ENCODE results near the gene VPS9D1.
"Not testable (repeated sequence)": the region's sequence is repeated elsewhere in the genome, so short reads cannot be mapped to it uniquely, and the experiment has no call there.

VPS9D1 gene

DNA sequence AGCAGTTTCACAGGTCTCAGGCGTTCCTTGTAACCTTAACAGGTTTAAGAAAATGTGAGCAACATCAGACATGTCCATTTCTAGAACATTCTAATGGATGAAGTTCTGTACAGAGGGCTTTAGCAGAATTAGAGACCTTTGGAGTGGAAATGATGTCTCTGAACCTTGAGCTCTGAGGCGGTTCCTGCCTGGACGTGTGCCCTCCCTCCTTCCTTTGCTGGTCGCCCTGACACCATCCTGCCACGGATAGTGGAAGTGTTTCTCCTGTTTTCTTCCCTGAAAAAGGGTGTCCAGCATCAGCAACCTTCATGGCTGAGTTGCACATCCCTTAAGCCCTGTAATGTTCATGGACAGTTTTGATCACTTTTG is 51.9 kb downstream of the VPS9D1 start:
- Histone ChIP-seq H3K36me3 (ENCODE audit: control insufficient read depth in 1 of 2, insufficient read depth in 2 of 2, low read length in 2 of 2) (peaks cover 0 to 4% of the 10 kb centered on the region in 2 donors), H3K4me3 (ENCODE audit: low read depth in 1 of 2, low read length in 2 of 2) (no peak overlapping the region), H3K27me3 (ENCODE audit: low read depth, low read length) (no peaks in the 10 kb centered on the region), H3K27ac (ENCODE audit: low read length) (no peak overlapping the region), H3K9me3 (ENCODE audit: control insufficient read depth in 1 of 2, low read length in 2 of 2) (no peaks in the 10 kb centered on the region), H3K4me1 (ENCODE audit: control insufficient read depth in 1 of 2, insufficient read depth in 2 of 2, low read length in 2 of 2) (no peaks in the 10 kb centered on the region)

DNA sequence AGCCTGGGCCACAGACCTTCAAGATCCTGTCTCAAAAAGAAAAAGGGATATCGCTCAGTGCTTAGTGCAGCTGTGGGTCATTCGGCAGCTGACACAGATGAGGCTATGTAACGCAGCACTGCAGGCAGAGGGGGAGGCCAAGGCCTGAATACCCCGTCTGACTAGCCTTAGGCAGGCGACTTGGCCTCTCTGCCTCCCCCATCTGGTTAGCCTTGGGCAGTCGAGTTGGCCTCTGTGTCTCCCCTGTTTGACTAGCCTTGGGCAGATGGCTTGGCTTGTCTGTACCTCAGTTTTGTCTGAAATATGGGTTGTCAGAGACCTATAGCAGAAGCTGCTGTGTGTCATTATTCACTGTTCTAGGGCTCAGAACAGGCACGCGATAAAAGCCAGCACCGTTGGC is 53.1 kb downstream of the VPS9D1 start:
- Histone ChIP-seq H3K4me1 (ENCODE audit: control insufficient read depth in 1 of 2, insufficient read depth in 2 of 2, low read length in 2 of 2) (no peaks in the 10 kb centered on the region), H3K4me3 (ENCODE audit: low read depth in 1 of 2, low read length in 2 of 2) (no peak overlapping the region), H3K27ac (ENCODE audit: low read length) (no peak overlapping the region), H3K9me3 (ENCODE audit: control insufficient read depth in 1 of 2, low read length in 2 of 2) (no peaks in the 10 kb centered on the region), H3K27me3 (ENCODE audit: low read depth, low read length) (no peaks in the 10 kb centered on the region), H3K36me3 (ENCODE audit: control insufficient read depth in 1 of 2, insufficient read depth in 2 of 2, low read length in 2 of 2) (peaks cover 0 to 4% of the 10 kb centered on the region in 2 donors)

GRCh38 chr16:89667000-89667399 is 53.7 kb downstream of the VPS9D1 start:
- H3K4me1 ChIP-seq (ENCODE audit: control insufficient read depth in 1 of 2, insufficient read depth in 2 of 2, low read length in 2 of 2): not testable (repeated sequence)

GRCh38 chr16:89664238-89664637 is 56.5 kb downstream of the VPS9D1 start:
- H3K36me3 ChIP-seq (ENCODE audit: control insufficient read depth in 1 of 2, insufficient read depth in 2 of 2, low read length in 2 of 2): peaks cover 0 to 11% of the 10 kb centered on the region in 2 donors
- not testable (repeated sequence) for H3K27ac ChIP-seq (ENCODE audit: low read length); H3K4me3 ChIP-seq (ENCODE audit: low read depth in 1 of 2, low read length in 2 of 2); H3K4me1 ChIP-seq (ENCODE audit: control insufficient read depth in 1 of 2, insufficient read depth in 2 of 2, low read length in 2 of 2); H3K27me3 ChIP-seq (ENCODE audit: low read depth, low read length); H3K9me3 ChIP-seq (ENCODE audit: control insufficient read depth in 1 of 2, low read length in 2 of 2)

More at GRCh38 chr16:89667000-89667399, 53.7 kb downstream of the VPS9D1 start:
- not testable (repeated sequence) for H3K9me3 ChIP-seq (ENCODE audit: control insufficient read depth in 1 of 2, low read length in 2 of 2); H3K27ac ChIP-seq (ENCODE audit: low read length); H3K36me3 ChIP-seq (ENCODE audit: control insufficient read depth in 1 of 2, insufficient read depth in 2 of 2, low read length in 2 of 2); H3K4me3 ChIP-seq (ENCODE audit: low read depth in 1 of 2, low read length in 2 of 2); H3K27me3 ChIP-seq (ENCODE audit: low read depth, low read length)

- Histone ChIP-seq H3K9me3 (ENCODE audit: control insufficient read depth in 1 of 2, low read length in 2 of 2) (no peaks in the 10 kb centered on the region), H3K27ac (ENCODE audit: low read length) (no peak overlapping the region), H3K4me1 (ENCODE audit: control insufficient read depth in 1 of 2, insufficient read depth in 2 of 2, low read length in 2 of 2) (peaks cover 10 to 17% of the 10 kb centered on the region in 2 donors), H3K4me3 (ENCODE audit: low read depth in 1 of 2, low read length in 2 of 2) (no peak overlapping the region), H3K36me3 (ENCODE audit: control insufficient read depth in 1 of 2, insufficient read depth in 2 of 2, low read length in 2 of 2) (peaks cover 0 to 11% of the 10 kb centered on the region in 2 donors), H3K27me3 (ENCODE audit: low read depth, low read length) (no peaks in the 10 kb centered on the region)
These were observed 59.5 kb downstream of the VPS9D1 start for GRCh38 chr16:89661215-89661614.

DNA sequence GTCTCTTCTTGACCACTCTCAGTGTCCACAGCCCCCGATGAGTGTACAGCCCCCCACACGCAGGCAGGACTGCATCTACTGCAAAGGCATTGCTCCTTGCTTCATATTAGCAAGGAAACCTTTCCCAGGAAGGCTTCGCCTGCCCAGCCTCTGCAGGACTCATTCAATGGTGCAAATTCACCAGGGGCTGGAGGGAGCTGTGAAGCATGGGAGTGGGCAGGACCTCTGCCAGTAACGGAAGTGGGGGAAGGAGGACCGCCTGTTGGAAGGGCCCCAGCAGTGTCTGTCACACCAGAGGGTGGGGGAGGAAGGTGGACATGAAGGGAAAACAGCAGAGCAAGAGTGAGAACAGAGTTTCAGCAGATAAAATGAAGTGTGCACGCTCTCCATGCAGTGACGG is 60.6 kb downstream of the VPS9D1 start:
- Histone ChIP-seq H3K4me3 (ENCODE audit: low read depth in 1 of 2, low read length in 2 of 2) (no peak overlapping the region), H3K4me1 (ENCODE audit: control insufficient read depth in 1 of 2, insufficient read depth in 2 of 2, low read length in 2 of 2) (peaks cover 10 to 19% of the 10 kb centered on the region in 2 donors), H3K9me3 (ENCODE audit: control insufficient read depth in 1 of 2, low read length in 2 of 2) (no peaks in the 10 kb centered on the region), H3K36me3 (ENCODE audit: control insufficient read depth in 1 of 2, insufficient read depth in 2 of 2, low read length in 2 of 2) (peaks cover 0 to 11% of the 10 kb centered on the region in 2 donors), H3K27me3 (ENCODE audit: low read depth, low read length) (no peaks in the 10 kb centered on the region), H3K27ac (ENCODE audit: low read length) (no peak overlapping the region)

DNA sequence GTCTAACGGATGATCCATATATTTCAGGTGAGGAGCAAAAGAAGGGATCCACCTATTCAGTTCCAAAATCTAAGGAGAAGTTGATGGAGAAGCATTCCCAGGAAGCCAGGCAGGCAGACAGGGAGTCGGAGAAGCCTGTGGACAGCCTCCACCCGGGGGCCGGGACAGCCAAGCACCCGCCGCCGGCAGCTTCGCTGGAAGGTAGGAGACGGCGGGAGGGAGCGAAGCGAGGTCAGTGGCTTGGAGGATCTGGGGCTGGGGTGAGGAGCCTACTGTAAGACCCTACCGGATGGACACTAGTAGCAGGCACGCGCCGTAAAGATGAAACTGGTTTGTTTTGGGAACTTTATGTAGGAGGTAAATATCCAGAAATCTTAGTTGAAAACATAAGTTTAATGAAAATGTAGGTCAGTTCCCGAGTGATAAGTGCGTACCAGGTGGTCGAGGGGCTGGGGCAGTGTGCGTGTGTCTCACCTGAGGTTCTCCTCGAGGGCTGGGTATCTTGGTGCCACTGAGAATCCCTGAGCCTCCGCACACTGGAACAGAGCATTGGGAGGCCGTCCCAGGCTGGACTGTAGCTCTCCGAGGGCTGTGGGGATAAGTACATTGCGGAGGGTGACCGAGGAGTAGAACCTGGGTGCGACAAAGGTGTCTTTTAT is 62.3 kb downstream of the VPS9D1 start:
- no peaks in the 10 kb centered on the region for H3K9me3 ChIP-seq (ENCODE audit: control insufficient read depth in 1 of 2, low read length in 2 of 2)
- peak overlapping the region; percentile 93 to 94 for H3K4me3 ChIP-seq (ENCODE audit: low read depth in 1 of 2, low read length in 2 of 2)
- H3K27me3 ChIP-seq (ENCODE audit: low read depth, low read length): no peaks in the 10 kb centered on the region
- no peak overlapping the region for H3K27ac ChIP-seq (ENCODE audit: low read length)
- H3K36me3 ChIP-seq (ENCODE audit: control insufficient read depth in 1 of 2, insufficient read depth in 2 of 2, low read length in 2 of 2): peaks cover 3 to 7% of the 10 kb centered on the region in 2 donors
- H3K4me1 ChIP-seq (ENCODE audit: control insufficient read depth in 1 of 2, insufficient read depth in 2 of 2, low read length in 2 of 2): peaks cover 10 to 19% of the 10 kb centered on the region in 2 donors

- Histone ChIP-seq H3K27ac (ENCODE audit: low read length) (no peak within 1 kb of the TSS), H3K27me3 (ENCODE audit: low read depth, low read length) (no peaks in the 10 kb centered on the region), H3K36me3 (ENCODE audit: control insufficient read depth in 1 of 2, insufficient read depth in 2 of 2, low read length in 2 of 2) (peaks cover 3 to 7% of the 10 kb centered on the region in 2 donors), H3K4me1 (ENCODE audit: control insufficient read depth in 1 of 2, insufficient read depth in 2 of 2, low read length in 2 of 2) (peaks cover 10 to 19% of the 10 kb centered on the region in 2 donors), H3K4me3 (ENCODE audit: low read depth in 1 of 2, low read length in 2 of 2) (peak within 1 kb of the TSS; percentile 93 to 94), H3K9me3 (ENCODE audit: control insufficient read depth in 1 of 2, low read length in 2 of 2) (no peaks in the 10 kb centered on the region)
These were observed 63.1 kb downstream of the VPS9D1 start, which contains the start of the genes CHMP1A and SPATA33 for GRCh38 chr16:89657442-89658220. CHMP1A (minus strand) TSS chr16:89657708; CDS start chr16:89657588, 120 bp downstream. SPATA33 (plus strand) TSS chr16:89657836; CDS start chr16:89657912, 76 bp downstream.

Data from muscle layer of duodenum (tissue), 2 donors.